ENCODE measurements around the gene BPIFB2. TPM values are rescaled to one million over a fixed set of nuclear protein-coding genes. Genes with fewer than 3 reads are reported as not detected.

Gene BPIFB2
- total RNA-seq, 1 experiment from 2014 or later = not detected

DNA sequence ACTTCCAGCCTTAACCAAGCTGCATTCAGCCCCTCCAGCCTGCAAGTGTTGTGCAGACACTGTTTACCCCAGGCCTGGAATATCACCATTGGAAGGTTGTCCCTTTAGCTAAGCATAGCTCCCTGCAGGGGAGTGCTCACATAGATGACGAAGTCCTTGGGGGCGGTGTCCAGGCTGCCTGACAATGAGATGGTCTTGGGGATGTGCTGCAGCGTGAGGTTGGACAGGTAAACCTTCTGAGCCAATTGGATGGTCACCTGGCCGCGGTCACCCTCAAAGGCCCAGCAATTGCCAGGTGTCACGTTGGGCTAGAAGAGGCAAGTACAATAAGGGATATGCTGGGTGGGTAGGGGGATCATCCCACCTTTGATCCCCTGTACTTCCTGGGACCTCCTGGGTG, 21.9 kb upstream of the BPIFB2 start:
- DNase-seq (ENCODE audit: low read depth) = no peak

GRCh38 chr20:32986331-32986966, 21.1 kb upstream of the BPIFB2 start:
- no peak for DNase-seq (ENCODE audit: low read depth)

DNA sequence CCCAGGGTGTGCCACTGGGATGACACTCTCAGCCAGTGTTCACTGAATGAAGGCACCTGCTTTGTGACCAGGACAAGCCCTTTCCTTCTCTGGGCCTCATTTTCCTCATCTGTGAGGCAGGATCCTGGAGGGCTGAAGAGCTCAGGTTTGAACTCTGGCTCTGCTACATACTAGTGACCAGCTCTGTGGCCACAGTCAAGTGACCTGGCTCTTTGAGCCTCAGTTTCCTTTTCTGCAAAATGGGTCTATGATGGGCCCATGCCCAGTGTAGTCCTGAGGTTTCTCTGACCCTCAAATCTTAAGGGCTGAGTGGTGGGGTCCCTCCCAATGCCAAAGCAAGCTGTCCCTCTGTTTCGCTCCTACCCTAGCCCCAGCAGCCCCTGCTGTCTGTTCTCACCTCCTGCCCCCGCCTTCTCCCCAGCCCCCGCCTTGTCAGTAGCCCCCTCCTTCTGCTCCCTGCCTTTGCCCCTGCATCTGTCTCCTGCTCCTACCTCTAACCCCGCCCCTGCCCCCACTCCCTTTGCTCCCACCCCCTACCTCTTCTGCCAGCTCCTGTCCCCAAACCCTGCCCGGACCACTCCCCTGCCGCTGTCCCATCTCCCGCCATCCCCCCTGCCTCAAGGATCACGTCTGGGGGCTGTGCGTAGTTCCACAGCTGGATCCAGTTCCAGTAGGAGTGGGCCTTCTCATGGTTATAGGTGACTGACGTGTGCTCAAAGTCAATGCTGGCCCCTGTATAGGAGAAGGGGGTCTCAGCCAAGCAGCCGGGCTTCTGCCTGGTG, 20.3 kb upstream of the BPIFB2 start:
- no peak for DNase-seq (ENCODE audit: low read depth)

DNA sequence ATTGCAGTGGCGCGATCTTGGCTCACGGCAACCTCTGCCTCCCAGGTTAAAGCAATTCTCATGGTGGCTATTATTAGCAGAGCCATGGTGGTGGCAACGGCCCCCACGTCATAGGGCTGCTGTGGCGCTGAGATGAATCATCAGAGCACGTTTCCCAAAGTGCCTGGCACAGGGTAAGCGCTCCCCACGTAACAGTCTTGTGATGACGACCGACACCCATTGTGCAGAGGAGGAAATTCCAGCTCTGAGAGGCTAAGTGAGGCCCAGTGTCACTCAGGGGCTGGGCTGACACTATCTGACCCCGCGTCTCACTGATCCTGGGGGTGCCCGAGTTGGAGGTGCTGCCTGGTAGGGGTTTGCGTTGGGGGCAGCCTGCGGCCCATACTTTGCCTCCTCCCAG, 19.5 kb upstream of the BPIFB2 start:
- no peak for DNase-seq (ENCODE audit: low read depth)

GRCh38 chr20:32989507-32990283, 17.8 kb upstream of the BPIFB2 start:
- DNase-seq (ENCODE audit: low read depth) = no peak

DNA sequence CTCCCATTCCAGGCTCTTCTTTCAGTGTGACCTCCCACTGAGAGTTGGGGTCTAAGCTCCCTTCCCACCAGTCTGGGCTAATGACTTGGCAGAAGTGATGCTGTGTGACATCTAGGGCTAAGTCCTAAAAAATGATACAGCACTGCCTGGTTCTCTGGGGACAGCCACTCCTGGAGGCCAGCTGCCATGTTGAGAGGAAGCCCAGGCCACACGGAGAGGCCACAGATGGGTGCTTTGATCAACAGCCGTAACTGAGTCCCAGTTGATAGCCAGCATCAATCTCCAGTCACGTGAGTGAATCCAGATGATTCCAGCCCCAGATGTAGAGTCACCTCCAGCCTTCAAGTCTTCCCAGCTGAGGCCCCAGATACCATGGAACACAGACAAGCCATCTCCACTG, 17.1 kb upstream of the BPIFB2 start:
- DNase-seq (ENCODE audit: low read depth) = no peak

DNA sequence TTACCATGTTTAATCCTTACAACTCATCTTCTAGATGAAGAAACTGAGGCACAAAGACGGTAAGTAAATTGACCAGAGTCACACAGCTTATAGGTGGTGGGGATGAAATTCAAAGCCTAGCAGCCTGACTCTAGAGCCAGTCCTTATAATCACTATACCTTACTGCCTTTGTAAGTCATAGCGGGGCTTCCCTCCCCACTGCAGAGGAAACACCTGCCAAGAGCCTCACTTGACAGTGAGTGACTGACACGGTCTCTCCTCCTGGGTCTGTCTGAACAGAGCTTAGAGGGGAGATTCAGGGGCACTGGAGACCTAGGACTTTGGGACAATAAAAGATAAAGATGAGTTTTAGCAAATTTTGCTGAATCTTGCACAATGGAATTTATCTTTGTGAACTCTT, 16.1 kb upstream of the BPIFB2 start:
- no peak for DNase-seq (ENCODE audit: low read depth)

GRCh38 chr20:32991792-32992641, 15.5 kb upstream of the BPIFB2 start:
- DNase-seq (ENCODE audit: low read depth) = no peak

GRCh38 chr20:32993496-32994050, 13.9 kb upstream of the BPIFB2 start:
- no peak for DNase-seq (ENCODE audit: low read depth)

- no peak for DNase-seq (ENCODE audit: low read depth)
These were observed 11.7 kb upstream of the BPIFB2 start for GRCh38 chr20:32995802-32996201.

- no peak for DNase-seq (ENCODE audit: low read depth)
These were observed 10.1 kb upstream of the BPIFB2 start for GRCh38 chr20:32997431-32997830.

DNA sequence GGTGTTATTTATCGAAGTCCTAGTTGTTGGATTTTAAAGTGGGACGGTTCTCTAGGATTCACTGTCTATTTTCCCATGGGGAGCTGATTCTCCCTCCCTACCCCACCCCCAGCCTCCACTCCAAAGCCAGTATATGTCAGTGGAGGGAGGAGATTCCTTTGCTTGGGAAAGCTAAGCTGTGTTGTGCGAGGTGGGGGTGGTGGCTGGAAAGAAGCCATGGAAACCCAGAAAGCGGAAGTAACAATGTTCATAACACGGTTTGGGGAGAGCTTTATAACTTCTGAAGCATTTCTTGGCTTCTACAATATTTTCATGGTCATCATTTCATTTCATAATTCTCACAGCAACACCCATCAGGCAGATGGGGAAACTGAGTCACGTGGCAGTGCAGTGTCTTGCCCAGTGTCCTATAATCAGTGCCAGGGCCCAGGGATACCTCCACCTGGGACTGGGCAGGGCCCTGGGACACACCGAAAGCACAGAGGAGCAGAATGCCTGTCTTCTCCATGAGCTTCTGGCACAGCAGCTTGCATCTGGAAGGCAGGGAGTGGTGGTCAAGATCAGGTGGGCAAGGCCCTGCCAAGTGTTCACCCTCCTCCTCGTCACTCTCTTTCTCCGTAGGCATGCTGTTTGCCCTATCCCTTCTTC, 7.8 kb upstream of the BPIFB2 start:
- no peak for DNase-seq (ENCODE audit: low read depth)

GRCh38 chr20:33000802-33001466, 6.6 kb upstream of the BPIFB2 start:
- DNase-seq (ENCODE audit: low read depth) = no peak

- DNase-seq (ENCODE audit: low read depth) = no peak
These were observed 5.3 kb upstream of the BPIFB2 start for GRCh38 chr20:33002087-33002808.

- no peak for DNase-seq (ENCODE audit: low read depth)
These were observed 3.3 kb upstream of the BPIFB2 start, which contains the start of gene SUN5 for GRCh38 chr20:33004141-33004751. Gene SUN5, minus strand, starts transcription at chr20:33004433. Its CDS starts 93 bp downstream, at chr20:33004340.

DNA sequence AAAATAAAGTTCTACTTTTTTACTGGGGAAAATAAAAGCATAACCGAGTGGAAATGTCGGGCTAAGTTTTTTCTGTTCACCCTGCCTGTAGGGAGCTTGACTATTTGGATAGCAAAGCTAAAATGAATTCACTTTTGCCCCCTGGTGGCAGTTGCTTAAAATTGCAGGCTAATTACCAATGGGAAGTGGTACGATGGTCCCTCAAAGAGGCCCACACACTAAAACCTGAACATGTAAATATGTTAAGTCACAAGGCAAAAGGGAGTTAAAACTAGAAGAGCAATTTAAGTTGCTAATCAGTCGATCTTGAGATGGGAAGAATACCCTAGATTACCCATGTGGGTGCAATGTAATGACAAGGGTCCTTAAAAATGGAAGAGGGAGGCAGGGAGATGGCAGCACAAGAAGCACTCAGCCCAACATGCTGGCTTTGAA, 2.4 kb upstream of the BPIFB2 start:
- DNase-seq (ENCODE audit: low read depth) = peak; percentile 29

- no peak for DNase-seq (ENCODE audit: low read depth)
These were observed 1.4 kb upstream of the BPIFB2 start for GRCh38 chr20:33005908-33006775.

DNA sequence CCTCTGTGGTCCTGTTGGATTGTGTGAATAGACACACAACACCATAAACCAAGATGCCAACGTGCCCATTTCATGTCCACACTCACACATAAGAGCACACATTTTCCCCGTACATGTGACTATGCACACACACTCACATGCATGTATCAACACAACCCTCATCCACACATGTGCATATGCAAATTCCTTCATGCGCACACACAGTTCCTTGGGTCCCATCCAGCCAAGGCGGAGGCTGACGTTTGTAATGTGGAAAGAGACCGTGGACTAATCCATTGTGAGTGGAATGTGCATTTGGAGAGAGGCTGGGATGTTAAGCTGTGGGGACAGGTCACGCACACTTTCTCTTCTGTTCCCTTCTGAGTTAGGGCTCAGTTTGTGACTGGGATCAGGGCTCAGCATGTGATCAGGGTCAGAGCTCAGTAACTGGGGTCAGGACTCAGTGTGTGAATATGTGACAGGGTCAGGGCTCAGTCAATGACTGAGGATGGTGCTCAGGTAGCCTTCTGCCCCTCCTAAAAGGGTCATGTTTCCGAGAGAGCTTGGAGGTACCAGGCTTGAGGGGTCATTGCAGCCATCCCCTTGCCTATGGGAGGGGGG, 628 bp upstream of the BPIFB2 start:
- no peak for DNase-seq (ENCODE audit: low read depth)

All from RPMI7951 (cell line).